ENCODE results near the gene NIF3L1. TPM values are rescaled to one million over a fixed set of nuclear protein-coding genes. Genes with fewer than 3 reads are reported as not detected.

NIF3L1 gene
- total RNA-seq, 1 experiment from 2014 or later = 55.4 TPM

GRCh38 chr2:200913654-200914053 lies 24.5 kb downstream of the NIF3L1 start:
- Histone ChIP-seq H3K23me2 (ENCODE audit: insufficient read length, low read depth, low read length, poor library complexity, severe bottlenecking) (no peaks in the 10 kb centered on the region), H4K8ac (replicated peaks; ENCODE audit: insufficient read length, low read depth, low read length) (no peak overlapping the region), H3K4me1 (ENCODE audit: insufficient read depth, low read length) (no peaks in the 10 kb centered on the region), H3K4ac (ENCODE audit: low read depth, low read length) (no peak overlapping the region), H3K9ac (ENCODE audit: extremely low read depth, insufficient read length, low read length) (no peak overlapping the region), H4K91ac (ENCODE audit: insufficient read length, low read depth, low read length) (no peak overlapping the region), H3K14ac (ENCODE audit: insufficient read depth, low read length) (no peak overlapping the region), H3K27ac (ENCODE audit: insufficient read length, low read depth, low read length) (no peak overlapping the region), H3K79me2 (ENCODE audit: insufficient read depth, low read length) (no peaks in the 10 kb centered on the region), H2BK5ac (ENCODE audit: insufficient read length, low read length) (no peak overlapping the region), H2BK15ac (ENCODE audit: low read depth, low read length) (no peak overlapping the region), H2BK20ac (ENCODE audit: low read depth, low read length, poor library complexity, severe bottlenecking) (no peak overlapping the region), H2AFZ (ENCODE audit: low read length) (no peak overlapping the region), H3T11ph (ENCODE audit: low read length) (no peak overlapping the region), H4K20me1 (ENCODE audit: control insufficient read depth, insufficient read depth, insufficient read length) (no peaks in the 10 kb centered on the region), H4K5ac (ENCODE audit: insufficient read length, low read depth, low read length) (no peak overlapping the region), H2BK12ac (ENCODE audit: insufficient read length, low read depth, low read length) (no peak overlapping the region), H3K27me3 (ENCODE audit: insufficient read depth, low read length) (no peaks in the 10 kb centered on the region), H3K9me3 (ENCODE audit: control insufficient read depth, low read depth, low read length) (no peaks in the 10 kb centered on the region), H3K56ac (ENCODE audit: insufficient read length, low read depth, low read length) (no peak overlapping the region), H3K4me2 (ENCODE audit: insufficient read depth, insufficient read length, low read length) (no peak overlapping the region), H2BK120ac (ENCODE audit: low read depth, low read length, poor library complexity, severe bottlenecking) (no peak overlapping the region), H3K18ac (ENCODE audit: insufficient read length, low read depth, low read length) (no peak overlapping the region), H3K79me1 (ENCODE audit: insufficient read depth, low read depth, low read length, poor library complexity, severe bottlenecking) (no peaks in the 10 kb centered on the region), H3K23ac (ENCODE audit: insufficient read length, low read depth, low read length) (no peak overlapping the region), H2AK5ac (ENCODE audit: insufficient read length, low read length) (no peak overlapping the region)
- H3K36me3 Mint-ChIP-seq (ENCODE audit: insufficient read depth in 1 of 3, low read depth in 3 of 3) = peaks cover 25 to 70% (median 63%) of the 10 kb centered on the region in 3 experiments; a peak in 6 of 7 replicates
- no peaks in the 10 kb centered on the region for H3K27me3 Mint-ChIP-seq (ENCODE audit: low read depth)
- H3K9me3 Mint-ChIP-seq = no peaks in the 10 kb centered on the region
- no peak overlapping the region for H3K4me3 Mint-ChIP-seq
- no peak for DNase-seq
- H3K27ac Mint-ChIP-seq = no peak overlapping the region
- H3K4me1 Mint-ChIP-seq = no peaks in the 10 kb centered on the region
- TF ChIP-seq CTCF (conservative IDR thresholded peaks at IDR 0.05) = no peak

All from H9 (cell line).